ENCODE results near the gene PLPP3.

DNA sequence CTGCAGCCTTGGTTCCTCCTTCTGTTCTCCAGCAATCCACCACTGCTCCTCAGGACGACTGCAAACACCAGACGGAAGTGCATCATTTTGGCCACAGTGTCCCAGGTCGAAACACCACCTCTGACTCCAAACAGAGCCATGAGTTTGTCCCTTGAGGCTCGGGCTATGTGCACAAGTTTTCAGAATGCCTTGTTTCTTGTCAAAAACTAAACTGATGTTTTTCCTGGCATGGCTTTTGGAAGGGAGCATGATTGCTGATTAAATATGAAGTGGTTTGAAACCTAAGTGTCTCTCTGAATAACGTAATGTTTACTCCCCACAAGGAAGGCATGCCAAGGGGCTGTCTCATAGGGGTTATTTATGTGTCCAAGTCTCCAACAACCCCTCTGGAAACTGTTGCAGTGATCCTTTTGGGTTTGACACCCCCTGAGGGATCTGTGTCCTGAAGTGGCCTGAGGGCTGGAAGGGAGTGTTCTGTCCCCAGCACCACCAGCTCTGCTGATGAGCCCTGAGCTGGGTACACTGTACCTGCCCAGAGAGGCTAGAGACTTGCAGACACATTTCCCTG is 132.7 kb downstream of the PLPP3 start:
- TF ChIP-seq POLR2A (IDR thresholded peaks at IDR 0.05): no peak
- TF ChIP-seq, protein P1, sequence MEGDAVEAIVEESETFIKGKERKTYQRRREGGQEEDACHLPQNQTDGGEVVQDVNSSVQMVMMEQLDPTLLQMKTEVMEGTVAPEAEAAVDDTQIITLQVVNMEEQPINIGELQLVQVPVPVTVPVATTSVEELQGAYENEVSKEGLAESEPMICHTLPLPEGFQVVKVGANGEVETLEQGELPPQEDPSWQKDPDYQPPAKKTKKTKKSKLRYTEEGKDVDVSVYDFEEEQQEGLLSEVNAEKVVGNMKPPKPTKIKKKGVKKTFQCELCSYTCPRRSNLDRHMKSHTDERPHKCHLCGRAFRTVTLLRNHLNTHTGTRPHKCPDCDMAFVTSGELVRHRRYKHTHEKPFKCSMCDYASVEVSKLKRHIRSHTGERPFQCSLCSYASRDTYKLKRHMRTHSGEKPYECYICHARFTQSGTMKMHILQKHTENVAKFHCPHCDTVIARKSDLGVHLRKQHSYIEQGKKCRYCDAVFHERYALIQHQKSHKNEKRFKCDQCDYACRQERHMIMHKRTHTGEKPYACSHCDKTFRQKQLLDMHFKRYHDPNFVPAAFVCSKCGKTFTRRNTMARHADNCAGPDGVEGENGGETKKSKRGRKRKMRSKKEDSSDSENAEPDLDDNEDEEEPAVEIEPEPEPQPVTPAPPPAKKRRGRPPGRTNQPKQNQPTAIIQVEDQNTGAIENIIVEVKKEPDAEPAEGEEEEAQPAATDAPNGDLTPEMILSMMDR (IDR thresholded peaks at IDR 0.05): no peak

Data from adrenal gland (tissue), 5 donors.